ENCODE results near the gene MLLT10. TPM values are rescaled to one million over a fixed set of nuclear protein-coding genes. Genes with fewer than 3 reads are reported as not detected.

The MLLT10 gene
- total RNA-seq, 1 experiment from 2014 or later, result 45.2 TPM

- ATAC-seq, result no peak
- Histone ChIP-seq H2AFZ (ENCODE audit: low read depth, low read length, poor library complexity, severe bottlenecking) (no peak overlapping the region), H3K36me3 (ENCODE audit: control insufficient read depth in 1 of 2, insufficient read depth in 2 of 2, low read length in 2 of 2) (no peaks in the 10 kb centered on the region), H3K9ac (ENCODE audit: low read length) (no peak overlapping the region), H3K4me3 (replicated peaks in 1 of 2; ENCODE audit: low read depth in 1 of 2, low read length in 2 of 2) (no peak overlapping the region), H3K27ac (ENCODE audit: low read depth, low read length) (no peak overlapping the region), H3K4me2 (ENCODE audit: low read length) (no peak overlapping the region), H3K79me2 (ENCODE audit: insufficient read depth, low read length) (0 out of 2 replicates have a peak, but pooled peaks cover 14% of the 10 kb centered on the region), H3K9me2 (ENCODE audit: insufficient read depth) (no peaks in the 10 kb centered on the region), H3K9me3 (ENCODE audit: control insufficient read depth in 1 of 2, insufficient read depth in 1 of 2, low read depth in 1 of 2, low read length in 2 of 2) (no peaks in the 10 kb centered on the region), H4K20me1 (ENCODE audit: insufficient read depth) (peaks cover 15% of the 10 kb centered on the region; the same call in 1 of the 2 replicates), H3K4me1 (ENCODE audit: control insufficient read depth in 1 of 2, insufficient read depth in 2 of 2, low read length in 2 of 2) (peaks cover 13 to 22% of the 10 kb centered on the region in 2 experiments), H3K27me3 (ENCODE audit: insufficient read depth, low read length) (no peaks in the 10 kb centered on the region)
- intact Hi-C loops (cut with micrococcal nuclease), result no loop called here
- ChIA-PET CTCF (interaction anchor here (1.5 to 1.8 kb wide), 2 partner anchors 9 to 11 kb away, joined by 3 to 6 read pairs; no protein-coding TSS in a partner anchor), POLR2A (no interaction called here), RAD21 (ENCODE audit: low non-redundant PET in 1 of 2, low total read pairs in 2 of 2, uncharacterized antibody in 2 of 2, unreplicated experiment in 2 of 2) (no interaction called here)
- TF ChIP-seq YY1 (IDR thresholded peaks at IDR 0.05; ENCODE audit: extremely low read depth, insufficient replicate concordance, low read depth, low read length) (no peak), SP1 (IDR thresholded peaks at IDR 0.05; ENCODE audit: low read depth) (no peak), EGR1 (IDR thresholded peaks at IDR 0.05; ENCODE audit: low read depth) (no peak), ZNF274 (IDR thresholded peaks at IDR 0.05; ENCODE audit: low read depth, low read length) (no peak), FOSL1 (IDR thresholded peaks at IDR 0.05; ENCODE audit: low read depth) (no peak), ATF3 (IDR thresholded peaks at IDR 0.05) (no peak), CEBPB (IDR thresholded peaks at IDR 0.05; ENCODE audit: low read depth) (no peak), SRF (IDR thresholded peaks at IDR 0.05; ENCODE audit: low read depth) (no peak), EZH2phosphoT487 (IDR thresholded peaks at IDR 0.05; ENCODE audit: borderline replicate concordance) (no peak), ZFX (IDR thresholded peaks at IDR 0.05) (no peak), RAD21 (IDR thresholded peaks at IDR 0.05; ENCODE audit: low read depth) (no peak), CBX3 (IDR thresholded peaks at IDR 0.05; ENCODE audit: low read depth) (no peak)
- TF ChIP-seq, protein P1, sequence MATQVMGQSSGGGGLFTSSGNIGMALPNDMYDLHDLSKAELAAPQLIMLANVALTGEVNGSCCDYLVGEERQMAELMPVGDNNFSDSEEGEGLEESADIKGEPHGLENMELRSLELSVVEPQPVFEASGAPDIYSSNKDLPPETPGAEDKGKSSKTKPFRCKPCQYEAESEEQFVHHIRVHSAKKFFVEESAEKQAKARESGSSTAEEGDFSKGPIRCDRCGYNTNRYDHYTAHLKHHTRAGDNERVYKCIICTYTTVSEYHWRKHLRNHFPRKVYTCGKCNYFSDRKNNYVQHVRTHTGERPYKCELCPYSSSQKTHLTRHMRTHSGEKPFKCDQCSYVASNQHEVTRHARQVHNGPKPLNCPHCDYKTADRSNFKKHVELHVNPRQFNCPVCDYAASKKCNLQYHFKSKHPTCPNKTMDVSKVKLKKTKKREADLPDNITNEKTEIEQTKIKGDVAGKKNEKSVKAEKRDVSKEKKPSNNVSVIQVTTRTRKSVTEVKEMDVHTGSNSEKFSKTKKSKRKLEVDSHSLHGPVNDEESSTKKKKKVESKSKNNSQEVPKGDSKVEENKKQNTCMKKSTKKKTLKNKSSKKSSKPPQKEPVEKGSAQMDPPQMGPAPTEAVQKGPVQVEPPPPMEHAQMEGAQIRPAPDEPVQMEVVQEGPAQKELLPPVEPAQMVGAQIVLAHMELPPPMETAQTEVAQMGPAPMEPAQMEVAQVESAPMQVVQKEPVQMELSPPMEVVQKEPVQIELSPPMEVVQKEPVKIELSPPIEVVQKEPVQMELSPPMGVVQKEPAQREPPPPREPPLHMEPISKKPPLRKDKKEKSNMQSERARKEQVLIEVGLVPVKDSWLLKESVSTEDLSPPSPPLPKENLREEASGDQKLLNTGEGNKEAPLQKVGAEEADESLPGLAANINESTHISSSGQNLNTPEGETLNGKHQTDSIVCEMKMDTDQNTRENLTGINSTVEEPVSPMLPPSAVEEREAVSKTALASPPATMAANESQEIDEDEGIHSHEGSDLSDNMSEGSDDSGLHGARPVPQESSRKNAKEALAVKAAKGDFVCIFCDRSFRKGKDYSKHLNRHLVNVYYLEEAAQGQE (IDR thresholded peaks at IDR 0.05; ENCODE audit: low read depth), result no peak
- BruUV-seq (replicated peaks), result no TSS peak
- no peak for DNase-seq (ENCODE audit: low read depth, low spot score)
Observed at GRCh38 chr10:21721000-21721665, 187.1 kb downstream of the MLLT10 start.
